Memory B cell (primary cell): ENCODE results near the gene B3GALT6.

Experiments
- ATAC-seq: fragments of 150-1000 bp; cut with Tn5 transposase; 2 replicates; pipeline ENCODE4 v1.10.0; 2021; ENCODE audit warnings: low read depth, mild to moderate bottlenecking, moderate library complexity
- DNase-seq, 2 donors: peaks; one replicate each; pipeline ENCODE4 v3.0.0; 2022; ENCODE audit warnings: low spot score in 2 of 2
- H3K27ac Mint-ChIP-seq: one replicate; pipeline ENCODE4 v1.8.0; 2022; ENCODE audit warnings: mild to moderate bottlenecking, moderate library complexity, mixed read lengths
- H3K27me3 Mint-ChIP-seq: one replicate; pipeline ENCODE4 v1.8.0; 2022; ENCODE audit warnings: mixed read lengths
- H3K36me3 Mint-ChIP-seq: one replicate; pipeline ENCODE4 v1.8.0; 2022; ENCODE audit warnings: mild to moderate bottlenecking, mixed read lengths
- H3K4me1 Mint-ChIP-seq: one replicate; pipeline ENCODE4 v1.8.0; 2022; ENCODE audit warnings: mixed read lengths
- H3K4me3 Mint-ChIP-seq: one replicate; pipeline ENCODE4 v1.8.0; 2022; ENCODE audit warnings: mild to moderate bottlenecking, moderate library complexity, mixed read lengths
- H3K9me3 Mint-ChIP-seq: one replicate; pipeline ENCODE4 v1.8.0; 2022; ENCODE audit warnings: mixed read lengths

B3GALT6 gene

GRCh38 chr1:1259951-1260600 is 28.0 kb downstream of the B3GALT6 start:
- no peak overlapping the region for H3K4me3 Mint-ChIP-seq

GRCh38 chr1:1260843-1261560 is 29.0 kb downstream of the B3GALT6 start:
- DNase-seq: no peak
- H3K27ac Mint-ChIP-seq: peak overlapping the region; percentile 80
- no peak for ATAC-seq
- H3K9me3 Mint-ChIP-seq: no peaks in the 10 kb centered on the region
- peaks cover 16% of the 10 kb centered on the region for H3K4me1 Mint-ChIP-seq
- H3K4me3 Mint-ChIP-seq: no peak overlapping the region
- H3K36me3 Mint-ChIP-seq: peaks cover 25% of the 10 kb centered on the region
- no peaks in the 10 kb centered on the region for H3K27me3 Mint-ChIP-seq

More at GRCh38 chr1:1259951-1260600, 28.0 kb downstream of the B3GALT6 start:
- ATAC-seq (peak; percentile 52), DNase-seq (no peak)
- Mint-ChIP-seq H3K27ac (peak overlapping the region; percentile 80), H3K27me3 (no peaks in the 10 kb centered on the region), H3K4me1 (peaks cover 16% of the 10 kb centered on the region), H3K36me3 (peaks cover 27% of the 10 kb centered on the region), H3K9me3 (no peaks in the 10 kb centered on the region)

DNA sequence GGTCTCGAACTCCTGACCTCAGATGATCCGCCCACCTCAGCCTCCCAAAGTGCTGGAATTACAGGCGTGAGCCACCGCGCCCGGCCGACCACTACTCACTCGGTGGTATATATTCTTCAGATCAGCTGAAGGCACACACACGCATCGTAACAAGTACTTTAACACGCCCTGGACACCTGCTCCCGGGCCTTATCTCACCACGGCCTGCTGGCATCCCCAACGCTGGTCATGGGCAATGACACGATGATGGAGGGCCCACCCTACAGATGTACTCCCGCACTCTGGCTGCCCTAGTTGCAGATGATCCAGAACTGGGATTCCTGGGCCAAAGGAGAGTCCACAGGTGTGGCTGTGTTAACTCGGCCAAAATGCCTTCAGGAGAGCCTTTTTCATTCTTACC is 30.0 kb downstream of the B3GALT6 start:
- DNase-seq: no peak
- no peak for ATAC-seq
- peaks cover 24% of the 10 kb centered on the region for H3K36me3 Mint-ChIP-seq
- H3K4me3 Mint-ChIP-seq: no peak overlapping the region
- H3K27me3 Mint-ChIP-seq: no peaks in the 10 kb centered on the region
- no peaks in the 10 kb centered on the region for H3K9me3 Mint-ChIP-seq
- H3K27ac Mint-ChIP-seq: no peak overlapping the region
- peaks cover 16% of the 10 kb centered on the region for H3K4me1 Mint-ChIP-seq

DNA sequence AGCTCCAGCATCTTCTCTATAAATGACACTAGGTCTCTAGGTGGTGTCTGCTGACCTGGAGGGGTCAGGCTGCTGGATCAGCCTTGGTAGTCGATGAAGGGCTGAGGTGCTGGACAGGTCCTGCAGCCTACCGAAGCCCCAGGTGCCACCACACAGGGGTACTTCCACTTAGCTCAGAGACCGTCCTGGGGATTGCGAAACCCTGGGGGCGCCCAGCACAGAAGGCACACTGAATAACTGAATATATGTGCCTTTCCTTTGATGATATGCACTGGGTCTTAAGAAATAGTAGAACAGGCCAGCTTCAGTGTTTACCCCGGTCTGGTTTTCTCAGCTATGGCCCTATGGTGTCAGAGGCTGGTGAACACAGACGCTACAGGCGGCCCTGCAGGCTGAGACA is 30.7 kb downstream of the B3GALT6 start:
- no peaks in the 10 kb centered on the region for H3K9me3 Mint-ChIP-seq
- H3K27ac Mint-ChIP-seq: no peak overlapping the region
- H3K4me1 Mint-ChIP-seq: peaks cover 18% of the 10 kb centered on the region
- no peak overlapping the region for H3K4me3 Mint-ChIP-seq
- H3K27me3 Mint-ChIP-seq: no peaks in the 10 kb centered on the region
- no peak for ATAC-seq
- DNase-seq: no peak
- H3K36me3 Mint-ChIP-seq: peaks cover 21% of the 10 kb centered on the region

GRCh38 chr1:1264026-1264425 is 32.0 kb downstream of the B3GALT6 start:
- DNase-seq: no peak
- Mint-ChIP-seq H3K9me3 (no peaks in the 10 kb centered on the region), H3K4me1 (peaks cover 16% of the 10 kb centered on the region), H3K27me3 (no peaks in the 10 kb centered on the region), H3K36me3 (peaks cover 21% of the 10 kb centered on the region), H3K4me3 (no peak overlapping the region), H3K27ac (no peak overlapping the region)
- ATAC-seq: no peak

DNA sequence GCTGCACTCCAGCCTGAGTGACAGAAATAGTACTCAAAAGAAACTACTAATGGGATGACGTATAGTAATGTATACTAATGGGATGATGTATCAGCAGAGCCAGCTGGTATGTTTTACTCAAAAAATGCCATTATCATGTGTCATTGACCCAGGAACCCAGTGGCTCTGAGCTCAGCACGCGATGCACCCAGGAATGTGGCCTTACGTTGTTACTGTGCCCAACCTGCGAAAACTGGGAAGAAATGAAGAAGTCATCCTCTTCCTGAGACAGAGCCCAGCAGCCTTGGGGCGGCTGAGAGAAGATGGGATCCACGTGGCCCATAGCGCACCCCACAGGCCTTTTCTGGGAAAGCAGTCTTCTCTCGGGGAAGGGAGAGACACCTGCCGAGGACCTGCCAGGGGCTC is 32.8 kb downstream of the B3GALT6 start:
- Mint-ChIP-seq H3K9me3 (no peaks in the 10 kb centered on the region), H3K36me3 (peaks cover 19% of the 10 kb centered on the region), H3K4me3 (no peak overlapping the region), H3K27me3 (no peaks in the 10 kb centered on the region), H3K4me1 (peaks cover 16% of the 10 kb centered on the region), H3K27ac (no peak overlapping the region)
- no peak for DNase-seq
- no peak for ATAC-seq

DNA sequence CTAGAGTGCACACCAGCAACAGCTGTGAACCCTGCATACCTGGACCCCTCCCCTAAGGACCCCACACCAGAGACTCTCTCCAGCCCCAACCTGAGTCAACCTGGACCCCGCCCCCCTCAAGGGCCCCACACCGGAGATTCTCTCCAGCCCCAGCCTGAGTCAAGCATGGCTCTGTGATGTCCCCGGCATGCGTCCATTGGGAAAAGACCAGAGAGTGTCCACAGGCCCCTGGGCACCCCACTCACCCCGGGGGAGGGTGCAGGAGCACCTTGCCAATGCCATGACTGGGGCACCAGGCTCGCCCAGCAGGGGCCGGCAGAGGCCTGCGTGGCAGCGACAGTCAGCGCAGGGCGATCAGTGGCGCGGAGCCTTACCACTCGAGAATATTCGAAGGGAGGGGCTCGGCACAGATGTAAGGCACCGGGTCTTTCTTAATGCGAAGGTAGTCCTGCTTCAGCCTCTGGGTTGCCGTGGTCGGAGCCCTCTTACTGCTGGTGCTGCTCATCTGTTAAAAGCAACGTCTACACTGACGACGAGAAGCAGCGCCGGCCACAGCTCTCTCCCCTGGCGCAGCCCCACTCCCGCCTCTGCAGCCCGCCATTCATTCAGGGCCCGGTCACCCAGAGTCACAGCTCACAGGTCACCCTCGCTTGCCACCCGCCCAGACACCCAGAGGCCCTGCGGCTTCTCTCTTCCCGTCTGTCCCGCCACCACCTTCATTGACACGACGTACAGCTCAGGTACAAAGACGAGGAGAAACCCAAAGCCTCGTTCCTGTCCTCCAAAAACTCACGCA is 35.6 kb downstream of the B3GALT6 start:
- no peak overlapping the region for H3K4me3 Mint-ChIP-seq
- ATAC-seq: no peak
- no peaks in the 10 kb centered on the region for H3K27me3 Mint-ChIP-seq
- peaks cover 25% of the 10 kb centered on the region for H3K4me1 Mint-ChIP-seq
- H3K9me3 Mint-ChIP-seq: no peaks in the 10 kb centered on the region
- no peak overlapping the region for H3K27ac Mint-ChIP-seq
- peaks cover 7% of the 10 kb centered on the region for H3K36me3 Mint-ChIP-seq
- DNase-seq: no peak

- Mint-ChIP-seq H3K9me3 (no peaks in the 10 kb centered on the region), H3K4me3 (no peak overlapping the region), H3K4me1 (peaks cover 28% of the 10 kb centered on the region), H3K27me3 (no peaks in the 10 kb centered on the region), H3K27ac (no peak overlapping the region), H3K36me3 (peaks cover 7% of the 10 kb centered on the region)
- ATAC-seq (no peak), DNase-seq (no peak)
Observed at GRCh38 chr1:1268284-1268682, 36.2 kb downstream of the B3GALT6 start.

DNA sequence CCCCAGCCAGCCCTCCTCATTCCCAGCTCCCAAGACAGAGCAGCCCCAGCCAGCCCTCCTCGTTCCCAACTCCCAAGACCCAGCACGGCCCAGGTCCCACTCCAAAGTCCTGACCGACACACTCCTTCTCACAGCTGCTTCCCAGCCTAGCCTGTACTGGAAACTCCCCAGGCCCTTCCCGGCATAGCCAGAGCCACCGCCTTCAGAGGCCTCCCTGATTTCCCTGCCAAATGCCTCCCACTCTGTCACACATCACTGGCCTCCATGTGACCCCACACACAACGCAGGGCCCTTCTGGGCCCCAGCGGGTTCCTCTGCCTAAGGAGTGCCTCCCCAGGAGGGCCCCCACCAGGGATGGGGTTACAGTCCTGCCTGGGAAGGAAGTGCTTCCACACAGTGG is 38.8 kb downstream of the B3GALT6 start:
- peaks cover 2% of the 10 kb centered on the region for H3K36me3 Mint-ChIP-seq
- DNase-seq (no peak), ATAC-seq (no peak)
- no peaks in the 10 kb centered on the region for H3K27me3 Mint-ChIP-seq
- H3K4me1 Mint-ChIP-seq: peaks cover 28% of the 10 kb centered on the region
- peak overlapping the region; percentile 52 for H3K4me3 Mint-ChIP-seq
- no peaks in the 10 kb centered on the region for H3K9me3 Mint-ChIP-seq
- peak overlapping the region; percentile 17 for H3K27ac Mint-ChIP-seq

- Mint-ChIP-seq H3K4me3 (peak overlapping the region; percentile 84), H3K9me3 (no peaks in the 10 kb centered on the region), H3K4me1 (peaks cover 25% of the 10 kb centered on the region), H3K27me3 (no peaks in the 10 kb centered on the region), H3K36me3 (peaks cover 2% of the 10 kb centered on the region), H3K27ac (peak overlapping the region; percentile 63)
- ATAC-seq (no peak), DNase-seq (no peak)
Observed at GRCh38 chr1:1272341-1273208, 40.5 kb downstream of the B3GALT6 start.

DNA sequence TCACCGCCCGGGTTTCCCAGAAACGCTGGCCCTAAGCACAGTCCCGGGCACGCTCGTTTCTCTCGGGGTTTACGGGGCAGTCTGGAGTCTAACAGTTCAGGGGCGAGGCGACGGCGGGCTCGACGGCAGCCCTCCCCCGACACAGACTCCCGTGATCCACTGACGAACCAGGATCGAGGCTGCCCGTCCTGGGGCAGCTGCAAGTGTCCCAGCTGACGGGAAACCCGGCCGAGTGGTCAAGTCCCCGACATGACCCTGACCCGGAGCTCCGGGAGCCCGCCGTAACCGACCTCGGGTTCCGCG is 41.1 kb downstream of the B3GALT6 start:
- peaks cover 25% of the 10 kb centered on the region for H3K4me1 Mint-ChIP-seq
- H3K9me3 Mint-ChIP-seq: no peaks in the 10 kb centered on the region
- no peak for DNase-seq
- peak overlapping the region; percentile 63 for H3K27ac Mint-ChIP-seq
- ATAC-seq: no peak
- no peaks in the 10 kb centered on the region for H3K27me3 Mint-ChIP-seq
- peak overlapping the region; percentile 84 for H3K4me3 Mint-ChIP-seq
- no peaks in the 10 kb centered on the region for H3K36me3 Mint-ChIP-seq

DNA sequence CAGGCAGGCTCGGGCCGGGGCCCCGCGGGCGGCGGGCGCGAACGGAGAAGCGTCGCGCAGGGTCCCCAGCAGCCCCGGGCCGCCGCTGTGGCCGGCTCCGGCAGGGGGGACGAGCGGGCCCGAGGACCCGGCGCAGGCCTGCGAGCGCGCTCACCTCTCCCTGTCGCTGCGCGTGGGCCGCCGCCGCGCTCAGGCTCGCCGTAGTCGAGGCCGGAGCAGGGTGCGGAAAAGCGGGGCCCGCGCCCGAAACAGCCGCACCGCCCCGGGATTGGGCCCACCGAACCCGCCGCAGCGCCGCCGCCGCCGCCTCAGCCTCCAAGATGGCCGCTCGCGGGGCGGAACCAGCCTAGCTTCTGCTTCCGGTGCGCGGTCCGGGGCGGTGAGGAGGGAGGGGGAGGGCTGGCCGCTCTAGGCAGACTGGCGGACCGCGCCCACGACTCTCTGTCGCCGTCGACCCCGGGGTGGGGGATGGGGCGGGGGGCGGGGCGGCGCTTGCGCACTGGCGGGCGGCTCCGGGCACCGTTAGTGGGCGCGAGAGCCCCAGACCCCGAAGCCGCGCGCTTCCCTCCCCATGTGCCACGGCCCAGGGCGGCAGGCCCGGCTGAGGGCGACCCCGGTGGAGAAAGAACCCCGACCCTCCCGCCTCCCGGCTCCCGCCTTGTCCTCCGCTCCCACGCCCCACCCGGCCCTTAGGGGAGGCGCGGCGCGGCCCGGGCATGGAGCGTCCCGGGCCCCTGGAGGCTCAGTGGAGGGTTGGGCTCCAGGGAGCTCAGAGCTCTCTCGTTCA is 41.7 kb downstream of the B3GALT6 start, which contains the start of gene UBE2J2:
Gene UBE2J2, minus strand, starts transcription at position 343 of the 787 bp plus-strand sequence. CDS start 5,862 bp downstream, outside the sequence.
- Mint-ChIP-seq H3K4me1 (peaks cover 25% of the 10 kb centered on the region), H3K27ac (peak within 1 kb of the TSS; percentile 63), H3K9me3 (no peaks in the 10 kb centered on the region), H3K27me3 (no peaks in the 10 kb centered on the region), H3K36me3 (no peaks in the 10 kb centered on the region), H3K4me3 (peak within 1 kb of the TSS; percentile 84)
- peak; percentile 81 to 85 for DNase-seq
- peak; percentile 98 for ATAC-seq
